Activated CD8-positive, alpha-beta T cell treated with anti-CD3 and anti-CD28 coated beads, Interleukin-2, amount 10 ng/mL, durations not matched to agents 7 days and 5 days (primary cell): ENCODE data around the gene CEP162. TPM values are rescaled to one million over a fixed set of nuclear protein-coding genes. Genes with fewer than 3 reads are reported as not detected.
"Not testable (repeated sequence)": the region's sequence is repeated elsewhere in the genome, so short reads cannot be mapped to it uniquely, and the experiment has no call there.

ENCODE experiments used
- ATAC-seq: fragments of 150-1000 bp; cut with Tn5 transposase; one replicate; pipeline ENCODE4 v1.10.0; 2021; ENCODE audit warnings: moderate library complexity
- CTCF ChIA-PET: fragments of 350-600 bp; sonication (Branson Sonifier 250); formaldehyde crosslinking; loops from one replicate; lab custom pipeline; 2021; ENCODE audit warnings: antibody characterized with exemption; lab: Charles Lee
- POLR2A ChIA-PET: fragments of 350-600 bp; sonication (Branson Sonifier 250); formaldehyde crosslinking; loops from one replicate; lab custom pipeline; 2021; ENCODE audit warnings: antibody characterized with exemption; lab: Charles Lee
- DNase-seq: peaks from one replicate; pipeline ENCODE4 v3.0.0-alpha.2; 2020
- H3K27ac Mint-ChIP-seq: one replicate; pipeline ENCODE4 v1.8.0; 2021; ENCODE audit warnings: mild to moderate bottlenecking, mixed read lengths
- H3K27me3 Mint-ChIP-seq: one replicate; pipeline ENCODE4 v1.8.0; 2021; ENCODE audit warnings: low read depth, mixed read lengths
- H3K36me3 Mint-ChIP-seq: one replicate; pipeline ENCODE4 v1.8.0; 2021; ENCODE audit warnings: low read depth, mixed read lengths
- H3K4me1 Mint-ChIP-seq: one replicate; pipeline ENCODE4 v1.8.0; 2021; ENCODE audit warnings: low read depth, mixed read lengths
- H3K4me3 Mint-ChIP-seq: one replicate; pipeline ENCODE4 v1.8.0; 2021; ENCODE audit warnings: mild to moderate bottlenecking, mixed read lengths
- H3K9me3 Mint-ChIP-seq: one replicate; pipeline ENCODE4 v1.8.0; 2022; ENCODE audit warnings: mixed read lengths; ENCODE audit not compliant: insufficient read depth
- total RNA-seq, 2 experiments: library from RNA; stranded (reverse); gene quantifications; one replicate each; pipeline ENCODE4 v1.2.3, GENCODE V29; 2021

The CEP162 gene
- total RNA-seq, 2 experiments from 2014 or later, result 7.7 to 8.5 TPM

DNA sequence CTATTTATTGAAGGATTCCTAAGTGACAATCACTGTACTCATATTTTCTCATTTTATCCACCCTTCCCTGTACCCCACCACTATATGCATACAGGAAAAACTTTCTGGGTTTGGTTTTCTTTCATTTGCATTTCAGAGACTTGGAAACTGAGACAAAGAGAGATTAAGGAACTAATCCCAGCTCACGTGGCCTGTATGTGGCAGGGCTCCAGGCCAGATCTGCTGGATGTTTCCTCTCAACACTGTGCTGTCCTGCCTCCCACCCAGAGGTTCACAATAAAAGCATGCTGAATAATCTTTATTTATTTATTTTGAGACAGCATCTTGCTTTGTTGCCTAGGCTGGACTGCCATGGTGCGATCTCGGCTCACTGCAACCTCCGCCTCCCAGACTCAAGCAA is 50.2 kb downstream of the CEP162 start:
- no peaks in the 10 kb centered on the region for H3K27me3 Mint-ChIP-seq
- H3K27ac Mint-ChIP-seq, result no peak overlapping the region
- H3K36me3 Mint-ChIP-seq, result peaks cover 7% of the 10 kb centered on the region
- DNase-seq (no peak), ATAC-seq (no peak)
- H3K4me1 Mint-ChIP-seq, result no peaks in the 10 kb centered on the region
- no peak overlapping the region for H3K4me3 Mint-ChIP-seq
- CTCF ChIA-PET, result no interaction called here
- POLR2A ChIA-PET, result no interaction called here
- no peaks in the 10 kb centered on the region for H3K9me3 Mint-ChIP-seq

DNA sequence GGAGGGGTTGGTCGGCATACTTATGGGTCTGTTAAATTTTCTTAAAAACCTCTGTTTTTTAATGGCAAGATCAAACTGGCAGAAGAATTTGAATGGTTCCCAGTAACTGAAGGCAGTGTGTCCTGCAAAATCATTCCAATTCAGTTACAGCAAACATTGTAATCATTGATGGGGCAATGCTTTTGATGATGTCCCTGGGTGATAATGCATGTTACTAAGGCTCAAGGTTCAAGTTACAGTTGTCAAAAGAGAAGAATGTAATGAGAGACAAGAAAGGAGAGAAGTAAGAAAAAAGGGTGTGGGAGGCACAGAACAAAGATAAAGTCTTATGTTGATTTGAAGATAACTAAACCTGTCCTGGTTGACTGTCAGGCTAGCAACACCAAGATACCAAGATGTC is 54.9 kb downstream of the CEP162 start:
- Mint-ChIP-seq H3K36me3 (peaks cover 6% of the 10 kb centered on the region), H3K9me3 (no peaks in the 10 kb centered on the region), H3K27me3 (no peaks in the 10 kb centered on the region), H3K4me3 (no peak overlapping the region), H3K4me1 (no peaks in the 10 kb centered on the region), H3K27ac (no peak overlapping the region)
- ChIA-PET CTCF (no interaction called here), POLR2A (no interaction called here)
- DNase-seq, result no peak
- no peak for ATAC-seq

DNA sequence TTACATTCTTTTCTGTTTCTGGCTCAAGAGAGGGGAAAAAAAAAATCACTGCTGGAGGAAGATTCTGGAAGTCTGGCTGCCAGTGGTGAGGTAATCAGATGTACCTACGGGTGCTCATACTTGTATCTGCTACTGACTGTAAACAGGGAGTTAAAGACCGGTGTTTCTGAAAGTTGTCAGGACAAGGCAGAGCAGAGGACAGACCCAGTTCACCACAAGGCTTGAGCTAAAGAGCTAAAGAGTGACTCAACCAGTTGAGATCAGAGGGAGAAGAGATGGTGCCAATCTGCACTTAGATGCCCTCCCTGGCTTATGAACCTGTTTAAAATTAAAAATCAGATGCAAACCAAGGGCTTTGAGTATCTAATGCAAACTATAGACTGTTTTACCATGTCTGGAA is 55.4 kb downstream of the CEP162 start:
- no peak overlapping the region for H3K27ac Mint-ChIP-seq
- no peaks in the 10 kb centered on the region for H3K27me3 Mint-ChIP-seq
- CTCF ChIA-PET, result no interaction called here
- H3K4me3 Mint-ChIP-seq, result no peak overlapping the region
- POLR2A ChIA-PET, result no interaction called here
- no peaks in the 10 kb centered on the region for H3K4me1 Mint-ChIP-seq
- DNase-seq (no peak), ATAC-seq (no peak)
- H3K9me3 Mint-ChIP-seq, result no peaks in the 10 kb centered on the region
- H3K36me3 Mint-ChIP-seq, result peaks cover 6% of the 10 kb centered on the region

DNA sequence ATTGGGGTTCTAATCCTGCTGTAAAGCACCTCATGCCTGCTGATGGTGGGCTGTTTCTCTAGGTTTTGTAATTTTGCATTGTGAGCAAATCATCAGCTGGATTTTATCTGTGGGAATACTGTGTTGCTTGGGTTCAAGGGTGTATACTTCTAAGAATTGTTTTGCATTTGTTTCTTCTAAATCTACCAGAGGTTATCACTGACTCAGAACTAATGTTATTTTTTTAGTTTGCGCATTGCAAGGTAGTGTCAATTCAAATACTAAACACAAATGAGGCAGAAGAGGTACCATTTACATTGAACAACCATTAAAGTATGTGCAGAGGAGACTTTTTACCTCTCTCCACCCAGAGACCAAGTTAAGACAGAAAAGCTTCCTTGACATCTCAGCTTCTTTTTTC is 60.0 kb downstream of the CEP162 start:
- Mint-ChIP-seq H3K27me3 (no peaks in the 10 kb centered on the region), H3K4me1 (no peaks in the 10 kb centered on the region)

DNA sequence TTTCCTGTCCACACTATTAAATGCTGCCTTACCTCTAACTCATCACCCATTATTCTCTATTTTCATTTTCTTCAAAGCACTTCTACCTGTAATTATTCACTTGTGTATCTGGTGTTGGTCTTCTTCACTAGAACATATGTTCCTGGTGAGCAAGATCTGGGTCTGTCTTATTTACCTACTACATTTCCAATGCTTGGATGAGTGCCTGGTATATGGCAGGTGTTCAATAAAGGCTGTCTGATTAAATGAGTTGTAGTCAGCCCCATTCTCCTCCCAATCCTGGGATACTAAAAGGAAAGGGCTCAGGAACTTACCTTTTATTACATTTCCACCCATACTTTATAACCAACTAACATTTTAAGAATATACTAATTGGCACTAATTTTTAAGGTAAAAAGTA is 61.0 kb downstream of the CEP162 start:
- no peak overlapping the region for H3K4me3 Mint-ChIP-seq
- H3K27ac Mint-ChIP-seq, result no peak overlapping the region
- ChIA-PET CTCF (no interaction called here), POLR2A (no interaction called here)
- DNase-seq (no peak), ATAC-seq (no peak)
- H3K27me3 Mint-ChIP-seq, result no peaks in the 10 kb centered on the region
- no peaks in the 10 kb centered on the region for H3K9me3 Mint-ChIP-seq
- H3K4me1 Mint-ChIP-seq, result no peaks in the 10 kb centered on the region
- peaks cover 3% of the 10 kb centered on the region for H3K36me3 Mint-ChIP-seq

More for the DNA sequence above, 60.0 kb downstream of the CEP162 start:
- no peak overlapping the region for H3K4me3 Mint-ChIP-seq
- H3K36me3 Mint-ChIP-seq, result peaks cover 3% of the 10 kb centered on the region
- CTCF ChIA-PET, result no interaction called here
- DNase-seq (no peak), ATAC-seq (no peak)
- H3K9me3 Mint-ChIP-seq, result no peaks in the 10 kb centered on the region
- POLR2A ChIA-PET, result no interaction called here
- no peak overlapping the region for H3K27ac Mint-ChIP-seq

DNA sequence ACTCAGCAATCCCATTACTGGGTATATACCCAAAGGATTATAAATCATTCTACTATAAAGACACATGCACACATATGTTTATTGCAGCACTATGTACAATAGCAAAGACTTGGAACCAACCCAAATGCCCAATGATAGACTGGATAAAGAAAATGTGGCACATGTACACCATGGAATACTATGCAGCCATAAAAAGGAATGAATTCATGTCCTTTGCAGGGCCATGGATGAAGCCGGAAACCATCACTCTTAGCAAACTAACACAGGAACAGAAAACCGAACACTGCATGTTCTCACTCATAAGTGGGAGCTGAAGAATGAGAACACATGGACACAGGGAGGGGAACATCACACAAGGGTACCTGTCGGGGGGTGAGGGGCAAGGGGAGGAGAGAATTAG is 63.1 kb downstream of the CEP162 start:
- H3K9me3 Mint-ChIP-seq, ATAC-seq, DNase-seq, POLR2A ChIA-PET, H3K27ac Mint-ChIP-seq, H3K36me3 Mint-ChIP-seq, H3K4me3 Mint-ChIP-seq, H3K4me1 Mint-ChIP-seq, H3K27me3 Mint-ChIP-seq, CTCF ChIA-PET: not testable (repeated sequence)

DNA sequence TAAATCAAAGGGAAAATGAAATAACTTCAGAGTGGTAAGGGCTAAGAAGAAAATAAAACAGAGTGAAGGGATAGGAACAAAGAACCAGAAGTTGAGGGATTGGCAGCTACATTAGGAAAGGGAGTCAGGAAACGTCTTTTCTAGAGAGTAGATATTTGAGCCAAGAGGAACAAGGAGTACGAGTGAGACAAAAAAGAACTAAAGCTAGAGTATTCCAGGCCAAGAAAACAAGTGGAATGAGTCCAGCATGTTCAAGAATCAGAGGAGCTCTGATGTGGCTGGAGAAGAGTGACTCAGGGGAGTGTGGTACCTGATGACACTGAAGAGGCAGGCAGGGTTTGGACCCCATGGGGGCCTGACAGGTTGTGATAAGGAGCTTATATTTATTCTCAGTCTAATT is 66.3 kb downstream of the CEP162 start:
- ChIA-PET CTCF (interaction anchor here (1.0 kb wide), 1 partner anchor 10 kb away, joined by 5 read pairs; no protein-coding TSS in a partner anchor), POLR2A (no interaction called here)
- no peaks in the 10 kb centered on the region for H3K9me3 Mint-ChIP-seq
- no peak overlapping the region for H3K4me3 Mint-ChIP-seq
- DNase-seq (no peak), ATAC-seq (no peak)
- no peaks in the 10 kb centered on the region for H3K27me3 Mint-ChIP-seq
- no peak overlapping the region for H3K27ac Mint-ChIP-seq
- no peaks in the 10 kb centered on the region for H3K4me1 Mint-ChIP-seq
- peaks cover 4% of the 10 kb centered on the region for H3K36me3 Mint-ChIP-seq

DNA sequence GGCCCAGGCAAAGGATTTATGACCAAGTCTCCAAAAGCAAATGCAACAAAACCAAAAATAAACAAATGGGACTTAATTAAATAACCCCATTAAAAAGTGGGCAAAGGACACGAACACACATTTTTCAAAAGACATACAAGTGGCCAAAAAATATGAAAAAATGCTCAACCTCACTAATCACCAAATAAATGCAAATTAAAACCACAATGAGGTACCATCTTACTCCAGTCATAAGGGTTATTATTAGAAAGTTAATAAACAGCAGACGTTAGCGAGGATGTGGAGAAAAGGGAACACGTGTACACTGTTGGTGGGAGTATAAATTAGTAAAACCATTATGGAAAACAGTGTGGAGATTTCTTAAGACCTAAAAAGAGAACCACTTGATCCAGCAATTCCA is 71.1 kb downstream of the CEP162 start:
- Mint-ChIP-seq H3K27me3 (no peaks in the 10 kb centered on the region), H3K27ac (no peak overlapping the region), H3K9me3 (no peaks in the 10 kb centered on the region), H3K36me3 (peaks cover 12% of the 10 kb centered on the region), H3K4me1 (no peaks in the 10 kb centered on the region), H3K4me3 (no peak overlapping the region)
- DNase-seq (no peak), ATAC-seq (no peak)
- ChIA-PET POLR2A (no interaction called here), CTCF (no interaction called here)

DNA sequence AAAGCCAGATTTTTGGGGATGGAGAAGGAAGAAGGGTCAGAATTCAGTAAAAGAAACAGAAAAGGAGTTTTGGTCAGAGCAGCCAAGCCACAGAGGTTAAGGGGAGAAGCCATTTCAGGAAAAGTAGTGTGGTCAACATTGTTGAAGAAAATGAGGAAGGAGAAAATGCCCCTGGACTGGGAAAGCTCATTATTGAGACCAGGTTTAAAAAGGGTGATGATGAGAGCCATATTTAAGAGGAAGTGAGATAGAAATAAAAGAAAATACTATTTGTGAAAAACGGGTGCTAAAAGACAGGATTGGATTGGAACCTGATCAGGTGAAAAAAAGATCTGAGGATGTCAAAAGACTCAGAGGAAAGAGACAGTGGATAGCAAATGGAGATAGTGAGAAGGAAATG is 75.8 kb downstream of the CEP162 start:
- H3K36me3 Mint-ChIP-seq, result peaks cover 12% of the 10 kb centered on the region
- ChIA-PET CTCF (interaction anchor here (2.2 kb wide), 1 partner anchor 9 kb away, joined by 5 read pairs; no protein-coding TSS in a partner anchor), POLR2A (no interaction called here)
- no peaks in the 10 kb centered on the region for H3K27me3 Mint-ChIP-seq
- no peak overlapping the region for H3K4me3 Mint-ChIP-seq
- no peak overlapping the region for H3K27ac Mint-ChIP-seq
- DNase-seq (no peak), ATAC-seq (no peak)
- no peaks in the 10 kb centered on the region for H3K9me3 Mint-ChIP-seq
- no peaks in the 10 kb centered on the region for H3K4me1 Mint-ChIP-seq

DNA sequence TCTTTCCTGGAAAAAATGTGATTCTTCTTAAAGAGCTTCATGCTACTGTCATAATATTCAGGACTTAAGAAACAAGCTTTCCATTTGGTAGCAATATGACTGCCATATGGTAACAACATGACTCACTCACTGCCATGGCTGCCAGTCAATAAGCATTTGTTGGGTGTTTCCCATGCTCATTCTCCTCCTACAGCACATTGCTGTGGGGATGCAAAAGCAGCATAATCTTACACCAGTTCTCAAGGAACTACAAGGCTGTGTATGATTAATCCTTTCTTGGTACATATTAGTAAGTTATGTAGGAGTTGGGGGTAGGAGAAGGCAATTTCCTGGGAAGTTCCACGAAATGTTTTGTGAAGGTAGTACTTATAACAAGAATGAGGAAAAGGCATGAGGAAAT is 76.7 kb downstream of the CEP162 start:
- no peaks in the 10 kb centered on the region for H3K4me1 Mint-ChIP-seq
- H3K36me3 Mint-ChIP-seq, result peaks cover 12% of the 10 kb centered on the region
- ATAC-seq (no peak), DNase-seq (no peak)
- no peaks in the 10 kb centered on the region for H3K27me3 Mint-ChIP-seq
- no peak overlapping the region for H3K27ac Mint-ChIP-seq
- H3K9me3 Mint-ChIP-seq, result no peaks in the 10 kb centered on the region
- POLR2A ChIA-PET, result no interaction called here
- no peak overlapping the region for H3K4me3 Mint-ChIP-seq
- CTCF ChIA-PET, result interaction anchor here (2.2 kb wide), 1 partner anchor 10 kb away, joined by 5 read pairs; no protein-coding TSS in a partner anchor

DNA sequence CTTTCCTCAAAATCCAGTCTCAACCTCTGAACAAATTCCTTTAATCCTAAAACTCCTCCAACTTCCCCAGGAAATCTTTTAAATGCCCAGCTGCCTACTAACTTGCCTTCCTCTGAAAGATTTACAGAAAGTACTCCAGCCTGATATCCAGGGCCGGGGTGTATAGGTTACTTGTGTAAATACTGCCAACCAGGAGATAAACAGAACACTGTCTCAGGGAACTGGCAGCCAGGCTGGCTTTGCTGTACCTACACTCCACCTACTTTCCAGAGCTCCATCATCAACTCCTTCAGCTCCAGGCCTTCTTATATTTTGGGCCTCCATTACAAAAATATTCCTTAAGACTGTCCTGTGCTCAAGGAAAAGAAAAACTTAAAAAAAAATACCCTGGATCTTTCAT is 85.9 kb downstream of the CEP162 start:
- no peaks in the 10 kb centered on the region for H3K27me3 Mint-ChIP-seq
- no peaks in the 10 kb centered on the region for H3K9me3 Mint-ChIP-seq
- ChIA-PET POLR2A (no interaction called here), CTCF (no interaction called here)
- H3K4me1 Mint-ChIP-seq, result no peaks in the 10 kb centered on the region
- DNase-seq (no peak), ATAC-seq (no peak)
- no peak overlapping the region for H3K27ac Mint-ChIP-seq
- H3K4me3 Mint-ChIP-seq, result no peak overlapping the region
- H3K36me3 Mint-ChIP-seq, result peaks cover 3% of the 10 kb centered on the region

DNA sequence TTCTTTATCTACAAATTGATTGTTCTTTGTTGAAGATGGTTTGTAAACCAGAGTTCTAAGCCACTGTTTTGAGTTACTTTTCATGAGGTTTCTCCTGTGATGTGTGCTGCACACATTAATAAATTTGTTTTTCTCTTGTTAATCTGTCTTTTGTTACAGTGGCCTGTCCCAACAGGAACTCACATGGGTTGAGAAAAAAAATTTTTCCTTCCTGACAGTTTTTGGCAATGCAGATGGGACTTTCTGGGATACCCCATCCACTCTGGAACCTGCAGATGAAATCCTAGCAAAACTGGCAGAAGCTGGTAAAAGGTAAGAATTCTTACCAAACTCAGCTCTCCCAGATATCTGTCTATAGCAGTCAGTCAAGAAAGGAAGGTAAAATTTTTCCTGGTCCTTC is 88.1 kb downstream of the CEP162 start:
- DNase-seq (no peak), ATAC-seq (no peak)
- peaks cover 3% of the 10 kb centered on the region for H3K36me3 Mint-ChIP-seq
- no peak overlapping the region for H3K27ac Mint-ChIP-seq
- no peaks in the 10 kb centered on the region for H3K4me1 Mint-ChIP-seq
- H3K9me3 Mint-ChIP-seq, result no peaks in the 10 kb centered on the region
- no peaks in the 10 kb centered on the region for H3K27me3 Mint-ChIP-seq
- POLR2A ChIA-PET, result no interaction called here
- CTCF ChIA-PET, result no interaction called here
- H3K4me3 Mint-ChIP-seq, result no peak overlapping the region

DNA sequence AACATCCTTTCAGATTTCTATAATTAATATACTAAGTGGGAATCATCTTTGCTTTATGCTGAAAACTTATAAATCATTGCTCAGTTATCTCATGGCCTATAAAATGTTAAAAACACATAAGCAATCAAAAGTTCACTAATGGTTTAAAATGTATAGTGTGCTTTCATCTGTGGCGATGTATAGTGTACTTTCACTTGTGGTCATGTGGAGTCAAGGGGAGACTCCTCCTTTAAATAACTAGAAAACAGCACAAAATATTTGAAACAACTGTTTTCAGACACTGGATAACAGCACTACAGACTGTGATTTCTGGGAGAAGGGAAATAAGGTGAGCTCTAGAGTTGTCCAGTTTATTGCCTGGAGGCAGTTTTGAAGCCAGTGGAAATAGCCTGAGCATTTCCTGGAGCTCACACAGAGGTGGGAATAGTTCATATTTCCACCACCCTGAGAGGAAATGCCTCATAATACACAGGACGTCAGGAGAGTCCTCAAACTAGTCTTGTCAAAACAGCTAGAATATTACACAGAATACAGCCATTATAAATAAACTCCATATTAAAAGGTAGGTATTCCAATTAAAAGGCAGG is 89.4 kb downstream of the CEP162 start:
- H3K27me3 Mint-ChIP-seq, result no peaks in the 10 kb centered on the region
- no peak overlapping the region for H3K27ac Mint-ChIP-seq
- H3K4me3 Mint-ChIP-seq, result no peak overlapping the region
- peaks cover 3% of the 10 kb centered on the region for H3K36me3 Mint-ChIP-seq
- H3K4me1 Mint-ChIP-seq, result no peaks in the 10 kb centered on the region
- H3K9me3 Mint-ChIP-seq, result no peaks in the 10 kb centered on the region
- ChIA-PET POLR2A (no interaction called here), CTCF (no interaction called here)
- DNase-seq, result no peak
- ATAC-seq, result no peak
